IPS DF 19.7 (cell line): ENCODE data around the gene AGBL4.

Experiments used
- DNase-seq: peaks from one replicate; pipeline ENCODE4 v3.0.0-alpha.2; 2013; ENCODE audit warnings: low read depth, low spot score

AGBL4 gene

GRCh38 chr1:48684381-48684780 lies 1339.4 kb downstream of the AGBL4 start:
- no peak for DNase-seq

DNA sequence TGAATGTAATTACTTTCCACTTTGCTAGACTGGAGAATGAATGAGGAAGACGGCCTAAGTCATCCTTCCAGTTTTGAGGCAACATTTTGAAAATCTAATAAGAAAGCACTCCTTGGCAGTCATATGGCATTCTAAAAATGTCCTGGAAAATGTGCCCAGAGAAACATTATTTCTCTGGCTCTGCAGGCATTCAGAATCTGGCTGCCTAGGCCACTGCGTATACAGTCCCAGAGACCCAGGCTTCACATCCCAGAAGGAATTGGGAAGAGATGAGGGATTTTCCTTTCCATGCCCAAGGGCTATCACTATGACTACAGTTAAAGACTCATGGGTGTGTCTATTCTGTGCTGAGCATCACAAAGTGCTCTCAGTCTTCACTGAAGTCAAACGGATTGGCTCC lies 1339.9 kb downstream of the AGBL4 start:
- no peak for DNase-seq

DNA sequence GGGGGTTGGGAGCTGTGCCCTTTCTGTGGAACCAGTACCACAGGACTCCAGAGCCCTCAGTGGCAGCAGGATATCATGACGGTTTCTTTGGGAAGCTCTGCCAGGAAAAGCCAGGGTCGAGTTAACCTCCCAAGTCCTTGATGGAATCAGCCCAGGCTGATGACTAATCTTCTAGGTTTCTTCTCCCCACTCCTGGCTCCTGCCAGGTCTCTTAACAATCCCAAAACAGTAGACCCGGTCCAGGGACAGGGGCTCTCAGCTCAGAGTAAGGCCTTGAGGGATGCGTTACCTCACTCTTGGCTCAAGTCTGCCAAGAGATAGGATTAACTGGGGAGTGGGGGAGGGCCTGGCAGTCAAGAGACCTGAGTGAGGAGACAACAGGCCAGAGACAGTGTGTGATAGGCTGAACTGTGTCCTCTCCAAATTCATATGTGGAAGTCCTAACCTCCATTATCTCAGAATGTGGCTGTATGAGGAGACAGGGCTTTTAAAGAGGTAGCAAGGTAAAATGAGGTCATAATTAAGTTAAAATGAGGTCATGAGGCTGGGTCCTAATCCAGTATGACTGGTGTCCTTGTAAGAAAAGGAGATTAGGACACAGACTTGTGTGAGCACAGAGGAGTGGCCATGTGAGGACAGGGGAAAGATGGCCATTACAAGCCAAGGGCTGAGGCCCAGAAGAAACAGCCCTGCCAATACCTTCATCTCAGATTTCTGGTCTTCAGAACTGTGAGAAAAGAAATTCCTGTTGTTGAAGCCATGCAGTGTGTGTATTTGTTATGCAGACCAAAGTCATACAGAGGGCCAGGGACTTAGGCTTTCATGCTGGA lies 1342.1 kb downstream of the AGBL4 start:
- no peak for DNase-seq

DNA sequence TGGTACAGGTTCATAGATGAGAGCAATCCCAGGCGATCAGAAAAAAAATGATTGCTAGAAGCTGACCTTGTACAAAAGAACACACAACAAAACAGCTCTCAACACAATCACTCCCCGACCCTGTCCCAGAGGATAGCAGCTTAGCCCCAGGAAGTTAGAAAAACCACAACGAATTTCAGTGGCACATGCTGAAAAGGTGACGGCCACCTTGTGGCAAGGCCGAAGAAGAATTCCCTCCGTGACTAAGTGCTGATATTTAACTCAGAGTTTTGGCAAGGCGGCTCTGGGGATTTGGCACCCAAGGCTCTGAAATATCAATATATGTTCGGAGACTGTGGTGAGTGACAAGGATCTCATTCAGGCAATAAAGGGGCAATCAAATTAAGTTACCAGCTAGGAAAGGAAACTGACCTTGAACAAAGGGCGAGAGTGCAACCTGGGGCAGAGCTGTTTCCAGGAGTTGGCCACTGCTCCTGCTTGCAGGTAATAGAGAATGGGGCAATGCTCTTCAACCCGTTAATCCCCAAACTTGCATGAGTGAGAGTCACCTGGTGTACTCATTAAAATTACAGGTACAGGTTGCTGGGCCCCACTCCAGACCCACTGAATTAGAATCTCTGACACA lies 1343.2 kb downstream of the AGBL4 start:
- no peak for DNase-seq

DNA sequence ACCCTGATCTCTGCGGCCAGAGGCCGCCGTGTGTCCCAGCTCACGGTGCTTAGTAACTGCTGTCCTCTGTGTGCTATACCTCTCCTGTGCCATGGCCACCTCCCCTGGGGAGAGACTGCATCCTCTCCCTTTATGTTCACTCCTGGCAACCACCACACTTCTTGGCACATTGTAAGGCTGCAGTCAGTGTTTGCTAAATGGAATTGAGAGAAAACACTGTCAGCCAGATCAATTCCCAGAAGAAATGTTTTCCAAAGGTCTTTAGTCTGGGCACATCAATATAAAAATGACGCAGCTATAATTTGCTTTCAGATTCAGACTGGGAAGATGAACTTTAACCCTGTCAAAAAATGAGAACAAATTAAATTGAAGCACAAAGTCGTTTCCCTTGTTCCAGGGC lies 1343.9 kb downstream of the AGBL4 start:
- DNase-seq = no peak

GRCh38 chr1:48678710-48679505 lies 1344.8 kb downstream of the AGBL4 start:
- DNase-seq = no peak

- DNase-seq = peak; percentile 42
These were observed 1346.2 kb downstream of the AGBL4 start for GRCh38 chr1:48677306-48678287.

- no peak for DNase-seq
These were observed 1346.9 kb downstream of the AGBL4 start for GRCh38 chr1:48676822-48677221.

DNA sequence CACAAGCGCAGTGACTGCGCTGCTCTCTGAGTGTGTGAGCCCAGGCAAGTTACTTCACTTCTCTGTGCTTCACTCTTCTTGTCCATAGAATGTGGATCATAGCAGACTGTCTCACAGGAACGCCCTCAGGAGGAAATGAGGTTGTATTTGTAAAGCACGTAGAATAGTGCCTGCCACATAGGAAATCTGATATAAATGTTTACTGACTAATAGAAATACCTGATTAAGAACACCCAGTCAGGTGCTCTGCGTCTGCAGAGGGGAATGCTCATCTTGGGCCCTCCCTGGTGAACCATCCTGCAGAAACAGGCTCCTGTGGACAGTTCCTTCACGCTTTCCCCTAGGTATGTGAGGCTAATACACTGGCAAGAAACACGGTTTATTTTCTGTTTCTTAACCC lies 1347.4 kb downstream of the AGBL4 start:
- DNase-seq = no peak

- DNase-seq = no peak
These were observed 1348.5 kb downstream of the AGBL4 start for GRCh38 chr1:48675251-48675650.

DNA sequence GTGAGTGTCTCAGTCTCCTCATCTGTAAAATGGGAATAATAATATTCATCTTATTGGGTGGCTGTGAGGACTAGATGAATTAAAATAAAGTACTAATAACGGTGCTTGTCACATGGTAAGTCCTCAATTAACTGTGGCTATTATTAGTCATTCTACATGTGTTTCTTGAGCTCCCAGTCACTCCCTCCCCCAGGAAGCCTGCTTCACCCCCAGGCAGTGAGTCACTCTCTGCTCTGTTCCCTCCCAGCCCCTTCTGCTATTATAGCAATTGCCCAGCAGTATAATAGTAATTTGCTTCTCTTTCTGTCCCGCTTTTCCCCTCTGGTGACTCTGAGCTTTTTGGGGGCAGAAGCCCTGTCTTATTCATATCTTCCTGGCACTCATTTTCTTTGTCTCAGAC lies 1349.1 kb downstream of the AGBL4 start:
- no peak for DNase-seq

DNA sequence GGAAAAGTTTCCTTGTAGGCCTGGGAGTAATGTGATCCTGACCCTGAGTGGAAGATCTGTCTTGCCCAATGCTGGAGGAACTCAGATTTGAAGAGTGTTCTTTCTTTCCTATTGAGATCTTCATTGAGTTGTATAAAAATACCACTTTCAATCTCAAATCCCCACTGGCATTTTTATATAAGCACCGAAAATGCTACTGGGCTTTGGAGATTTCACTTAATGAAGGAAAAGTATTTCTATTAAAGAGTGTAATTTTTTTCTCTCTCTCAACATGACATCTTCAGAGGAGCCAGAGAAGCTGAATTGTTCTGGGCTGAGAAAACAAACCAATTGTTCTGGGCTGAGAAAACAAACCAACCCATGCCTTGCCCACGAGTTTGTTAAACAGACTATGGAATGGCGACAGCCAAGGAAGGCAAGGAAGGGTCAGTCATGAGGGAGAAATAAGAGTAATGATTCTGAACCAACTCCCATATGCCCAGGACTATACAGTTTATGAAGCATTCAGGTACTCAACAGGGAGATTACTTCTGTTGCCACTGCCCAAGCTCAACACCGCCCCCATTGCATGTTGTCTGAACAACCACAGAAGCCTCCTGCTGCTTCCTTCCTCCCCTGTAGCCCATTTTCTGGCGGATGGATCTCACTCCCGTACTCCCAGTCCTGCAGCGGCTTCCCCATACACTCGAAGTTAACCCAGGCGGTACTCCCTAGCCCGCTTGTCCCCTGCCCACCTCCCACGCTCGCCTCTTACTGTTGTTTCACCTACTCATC lies 1350.2 kb downstream of the AGBL4 start:
- DNase-seq = peak; percentile 54

- no peak for DNase-seq
These were observed 1352.2 kb downstream of the AGBL4 start for GRCh38 chr1:48671578-48671977.

- DNase-seq = no peak
These were observed 1353.3 kb downstream of the AGBL4 start for GRCh38 chr1:48670234-48671020.

DNA sequence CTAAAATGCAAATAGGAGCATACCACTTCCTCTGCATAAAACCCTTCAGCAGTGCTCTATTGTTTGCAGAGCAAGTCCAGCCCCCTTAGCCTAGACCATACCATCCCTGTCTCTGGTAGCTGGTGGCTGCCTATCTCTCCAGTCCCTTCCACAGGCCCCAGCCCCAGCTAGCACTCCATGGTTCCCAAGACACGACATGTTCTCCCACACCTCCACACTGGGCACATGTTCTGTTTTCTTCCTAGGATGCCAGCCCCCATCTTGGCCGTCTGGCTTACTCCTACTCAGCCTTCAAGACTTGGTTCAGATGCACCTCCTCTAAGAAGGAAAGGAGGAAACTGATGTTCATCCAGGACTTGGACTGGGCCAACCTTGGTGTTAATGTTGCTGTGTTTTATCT lies 1355.4 kb downstream of the AGBL4 start:
- no peak for DNase-seq

GRCh38 chr1:48667782-48668181 lies 1356.0 kb downstream of the AGBL4 start:
- no peak for DNase-seq

DNA sequence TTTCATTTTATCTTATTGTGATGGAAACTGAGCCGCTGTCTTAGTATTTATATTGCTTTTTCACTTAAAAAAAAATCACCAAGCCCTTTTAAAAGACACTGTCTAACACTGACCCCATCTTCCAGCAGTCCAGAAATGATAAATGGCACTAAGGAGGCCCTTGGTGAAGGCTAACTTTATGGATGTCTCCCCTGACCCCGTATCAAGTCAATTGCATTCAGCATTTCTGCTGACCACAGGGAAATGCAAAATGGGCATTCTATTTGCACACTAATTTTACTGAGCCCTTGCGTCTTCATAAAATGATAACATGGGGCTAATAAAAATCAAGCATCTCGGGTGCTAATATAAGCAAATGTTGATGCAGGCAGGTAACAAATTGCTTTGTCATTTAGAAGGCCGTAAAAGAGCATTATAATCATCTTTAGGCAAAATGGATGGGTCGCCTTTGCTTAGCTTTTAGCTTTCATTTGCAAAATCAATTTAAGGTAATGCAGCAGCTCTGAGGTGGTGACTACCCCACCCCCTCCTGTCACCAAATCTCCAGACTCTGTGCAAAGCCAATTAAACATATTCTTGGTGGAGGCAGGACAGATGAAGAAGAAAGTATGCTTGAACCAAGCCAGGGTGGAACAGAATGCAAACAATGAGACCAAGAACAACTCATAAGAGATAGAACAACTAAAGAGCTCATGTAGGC lies 1357.9 kb downstream of the AGBL4 start:
- no peak for DNase-seq

GRCh38 chr1:48661726-48662463 lies 1361.9 kb downstream of the AGBL4 start:
- DNase-seq = no peak
